Lung microvascular endothelial cell (primary cell): ENCODE measurements around the gene ASB8. TPM values are rescaled to one million over a fixed set of nuclear protein-coding genes. Genes with fewer than 3 reads are reported as not detected.

Experiments used
- DNase-seq, 2 donors: peaks; one replicate each; pipeline versions ENCODE4 v3.0.0 to v3.0.0-alpha.2; 2010; ENCODE audit warnings: low read depth in 2 of 2
- total RNA-seq: library from RNA; depleted of rRNA; stranded (reverse); fragments of >200 nt; gene quantifications from 2 replicates; pipeline ENCODE4 v1.2.1, GENCODE V29; 2014

The ASB8 gene
- total RNA-seq, 1 donor from 2014 or later: 16.7 TPM

- no peak for DNase-seq
Measured at GRCh38 chr12:48106681-48107613, 50.4 kb downstream of the ASB8 start.

GRCh38 chr12:48105867-48106680, 51.2 kb downstream of the ASB8 start, which contains the start of gene SENP1:
Gene SENP1, minus strand, starts transcription at chr12:48106079. Its CDS starts 4,607 bp downstream, at chr12:48101472.
- DNase-seq: peak; percentile 89 to 93

GRCh38 chr12:48105321-48105866, 51.9 kb downstream of the ASB8 start:
- DNase-seq: peak in 1 of 2 donors; percentile 53

GRCh38 chr12:48104531-48104930, 52.8 kb downstream of the ASB8 start:
- DNase-seq: no peak

Other genes starting within 250 kb of the ASB8 start
- 36.1 and 49.5 TPM in 2 replicates for gene TMEM106C, start 193.9 kb downstream of the ASB8 start, total RNA-seq
- gene COL2A1, start 153.0 kb downstream of the ASB8 start, total RNA-seq: not detected in 2 replicates
- gene SENP1, start 51.4 kb downstream of the ASB8 start, total RNA-seq: 8.3 and 8.9 TPM in 2 replicates
- 30.4 and 38.6 TPM in 2 replicates for gene PFKM, start 38.2 kb downstream of the ASB8 start, total RNA-seq
- not detected in 2 replicates for gene CCDC184, start 26.1 kb upstream of the ASB8 start, total RNA-seq
- gene OR10AD1, start 45.8 kb upstream of the ASB8 start, total RNA-seq: not detected in 2 replicates
- 0.22 and 0.99 TPM in 2 replicates for gene ZNF641, start 193.4 kb upstream of the ASB8 start, total RNA-seq